OCI-LY7 (cell line): ENCODE results near the gene MIOX. TPM values are rescaled to one million over a fixed set of nuclear protein-coding genes. Genes with fewer than 3 reads are reported as not detected.

ENCODE experiments used
- BruUV-seq: library from RNA; stranded (reverse); fragments of 400-500 nt; replicated peaks from 2 replicates; lab custom pipeline; 2021; lab: Mats Ljungman, UMichigan
- CTCF ChIA-PET: fragments of 300-600 bp; sonication (Branson Sonifier 250); formaldehyde crosslinking; loops from one replicate; lab custom pipeline; 2022; ENCODE audit warnings: antibody characterized with exemption; ENCODE audit not compliant: unreplicated experiment; lab: Charles Lee
- POLR2A ChIA-PET: fragments of 300-600 bp; sonication (Branson Sonifier 250); formaldehyde crosslinking; loops from one replicate; lab custom pipeline; 2022; ENCODE audit warnings: antibody characterized with exemption; lab: Charles Lee
- DNase-seq: peaks from one replicate; pipeline ENCODE4 v3.0.0-alpha.2; 2015; ENCODE audit warnings: low spot score
- H2AFZ ChIP-seq: fragments of 200-600 bp; sonication (generic), shearing (Covaris generic); 2 replicates; pipeline ENCODE4 v1.6.1; 2014; ENCODE audit warnings: mild to moderate bottlenecking, antibody characterized with exemption, low read length, moderate library complexity
- H3K27ac ChIP-seq: fragments of 200-600 bp; sonication (generic); 2 replicates; pipeline ENCODE4 v1.5.1; 2014; ENCODE audit warnings: mixed run types, low read depth, mild to moderate bottlenecking, moderate library complexity, low read length, inconsistent platforms; ENCODE audit not compliant: poor library complexity, severe bottlenecking
- H3K36me3 ChIP-seq: fragments of 200-600 bp; sonication (generic); 2 replicates; pipeline ENCODE4 v1.6.1; 2014; ENCODE audit warnings: mild to moderate bottlenecking, antibody characterized with exemption, low read length, moderate library complexity, mixed read lengths; ENCODE audit not compliant: insufficient read depth
- H3K4me1 ChIP-seq: fragments of 200-600 bp; sonication (generic); 2 replicates; pipeline ENCODE4 v1.5.1; 2014; ENCODE audit warnings: mild to moderate bottlenecking, low read length; ENCODE audit not compliant: insufficient read depth, poor library complexity, severe bottlenecking
- H3K4me2 ChIP-seq: fragments of 200-600 bp; sonication (generic); 2 replicates; pipeline ENCODE4 v1.6.1; 2014; ENCODE audit warnings: mild to moderate bottlenecking, low read length
- H3K4me3 ChIP-seq: fragments of 200-600 bp; sonication (generic); 2 replicates; pipeline ENCODE4 v1.5.1; 2014; ENCODE audit warnings: mild to moderate bottlenecking, low read depth, low read length; ENCODE audit not compliant: poor library complexity, severe bottlenecking
- H3K79me2 ChIP-seq: fragments of 200-600 bp; sonication (generic); 2 replicates; pipeline ENCODE4 v1.6.1; 2016; ENCODE audit warnings: low read depth, mild to moderate bottlenecking, low read length, moderate library complexity, mixed read lengths; ENCODE audit not compliant: insufficient read depth
- H3K9me2 ChIP-seq: fragments of 200-600 bp; sonication (generic); 2 replicates; pipeline ENCODE4 v1.6.1; 2016; ENCODE audit warnings: mild to moderate bottlenecking, low read length, mixed read lengths; ENCODE audit not compliant: insufficient read depth
- H3K9me3 ChIP-seq: fragments of 200-600 bp; sonication (generic); 2 replicates; pipeline ENCODE4 v1.6.1; 2014; ENCODE audit warnings: mild to moderate bottlenecking, mixed run types, low read length, mixed read lengths
- H4K20me1 ChIP-seq: fragments of 200-600 bp; sonication (generic); 2 replicates; pipeline ENCODE4 v1.6.1; 2014; ENCODE audit warnings: mild to moderate bottlenecking, antibody characterized with exemption, low read length, moderate library complexity, mixed read lengths; ENCODE audit not compliant: insufficient read depth
- CTCF ChIP-seq: fragments of 200-600 bp; sonication (generic); conservative IDR thresholded peaks from 2 replicates; pipeline ENCODE4 v1.5.1; 2014; ENCODE audit warnings: mild to moderate bottlenecking, antibody characterized with exemption, low read length, moderate library complexity, mixed read lengths
- EZH2phosphoT487 ChIP-seq: fragments of 200-600 bp; sonication (generic); IDR thresholded peaks from 2 replicates; pipeline ENCODE4 v1.6.1; 2018; ENCODE audit warnings: low read depth, borderline replicate concordance, mild to moderate bottlenecking, mixed run types, antibody characterized with exemption, low read length, moderate library complexity, mixed read lengths
- intact Hi-C: fragments of 100-400 bp; cut with micrococcal nuclease; formaldehyde crosslinking; loops from one replicate; pipeline ENCODE4 v1.10.0; 2022; ENCODE audit not compliant: unreplicated experiment
- total RNA-seq, 2 experiments: library from RNA; depleted of rRNA in 1 of 2; stranded (reverse); fragments of >200 nt in 1 of 2; shearing (Covaris generic) in 1 of 2; gene quantifications; 2 replicates each; pipeline ENCODE4 v1.2.3, GENCODE V29; 2014 to 2022

The MIOX gene
- total RNA-seq, 2 experiments from 2014 or later, result 0.53 TPM; not detected in 1

DNA sequence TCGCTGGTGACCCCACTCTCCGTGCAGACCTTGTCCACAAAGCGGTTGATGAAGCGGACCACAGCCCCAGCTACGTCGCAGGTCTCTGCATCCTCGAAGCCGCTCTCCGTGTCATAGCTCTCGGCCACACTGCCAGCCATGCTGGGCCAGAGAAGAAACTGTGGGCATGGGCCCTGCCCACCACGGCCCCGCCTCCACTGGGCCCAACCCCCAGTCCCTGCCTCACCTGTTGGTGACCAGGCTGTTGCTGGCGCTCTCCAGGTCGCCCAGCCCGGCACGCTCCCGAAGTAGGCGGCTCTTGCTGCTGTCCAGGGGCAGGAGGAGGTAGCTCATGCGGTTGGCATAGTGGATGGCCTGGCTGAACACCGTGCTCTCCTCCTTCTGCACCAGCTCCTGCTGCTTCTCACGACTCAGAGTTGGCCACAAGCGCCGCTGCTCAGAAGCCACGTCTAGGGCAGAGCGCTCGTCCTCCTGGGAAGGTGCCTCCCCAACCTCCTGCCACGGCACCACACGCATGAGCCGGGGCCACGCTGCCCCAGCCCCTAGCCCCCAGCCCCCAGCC is 24.6 kb upstream of the MIOX start:
- DNase-seq, result no peak
- intact Hi-C loops, result no loop called here
- TSS peak; percentile 41 for BruUV-seq
- peaks cover 5% of the 10 kb centered on the region; the same call in 1 of the 2 replicates for H3K79me2 ChIP-seq
- CTCF ChIA-PET, result no interaction called here
- no peak overlapping the region for H3K27ac ChIP-seq
- POLR2A ChIA-PET, result interaction anchor here (0.6 kb wide), 1 partner anchor 17 kb away, joined by 5 read pairs; no protein-coding TSS in a partner anchor
- no peaks in the 10 kb centered on the region for H3K9me2 ChIP-seq
- no peak overlapping the region for H3K4me3 ChIP-seq
- no peak for TF ChIP-seq EZH2phosphoT487
- TF ChIP-seq CTCF, result no peak
- H2AFZ ChIP-seq, result no peak overlapping the region
- H3K4me2 ChIP-seq, result no peak overlapping the region
- H4K20me1 ChIP-seq, result no peaks in the 10 kb centered on the region
- H3K36me3 ChIP-seq, result peaks cover 98% of the 10 kb centered on the region
- H3K9me3 ChIP-seq, result no peaks in the 10 kb centered on the region
- peaks cover 4% of the 10 kb centered on the region for H3K4me1 ChIP-seq

- peaks cover 100% of the 10 kb centered on the region for H3K36me3 ChIP-seq
- ChIA-PET CTCF (no interaction called here), POLR2A (no interaction called here)
- no TSS peak for BruUV-seq
- H3K4me2 ChIP-seq, result no peak overlapping the region
- H3K4me3 ChIP-seq, result no peak overlapping the region
- no peaks in the 10 kb centered on the region for H4K20me1 ChIP-seq
- intact Hi-C loops, result no loop called here
- no peak for DNase-seq
- peaks cover 17% of the 10 kb centered on the region for H3K4me1 ChIP-seq
- H3K27ac ChIP-seq, result no peak overlapping the region
- H3K79me2 ChIP-seq, result peaks cover 18% of the 10 kb centered on the region
- no peaks in the 10 kb centered on the region for H3K9me2 ChIP-seq
- TF ChIP-seq CTCF (no peak), EZH2phosphoT487 (no peak)
- no peak overlapping the region for H2AFZ ChIP-seq
- H3K9me3 ChIP-seq, result no peaks in the 10 kb centered on the region
Observed at GRCh38 chr22:50463188-50463900, 23.3 kb upstream of the MIOX start.

DNA sequence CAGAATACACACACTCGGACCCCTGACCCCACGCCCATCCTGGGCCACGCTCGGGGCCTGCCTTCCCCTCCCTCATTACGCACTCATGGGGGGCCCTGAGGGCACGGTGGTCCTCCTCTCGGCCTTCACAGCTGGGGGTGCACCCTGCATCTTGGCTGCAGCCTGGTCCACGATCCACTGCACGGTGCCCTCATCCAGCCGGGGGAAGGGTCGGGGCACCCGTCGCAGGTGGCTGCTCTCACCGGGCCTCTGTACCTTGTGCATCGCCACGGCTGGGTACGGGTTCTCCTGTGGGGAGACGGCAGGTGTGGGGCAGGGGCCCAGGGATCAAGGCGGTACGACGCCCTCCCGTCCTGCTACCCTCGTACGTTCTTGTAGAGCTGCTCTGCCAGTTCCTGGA is 22.2 kb upstream of the MIOX start:
- Histone ChIP-seq H3K9me2 (no peaks in the 10 kb centered on the region), H3K4me3 (no peak overlapping the region), H3K4me2 (no peak overlapping the region), H3K9me3 (no peaks in the 10 kb centered on the region), H4K20me1 (no peaks in the 10 kb centered on the region), H2AFZ (no peak overlapping the region), H3K27ac (no peak overlapping the region), H3K79me2 (peaks cover 28% of the 10 kb centered on the region), H3K4me1 (peaks cover 27% of the 10 kb centered on the region), H3K36me3 (peaks cover 93% of the 10 kb centered on the region)
- POLR2A ChIA-PET, result no interaction called here
- intact Hi-C loops, result no loop called here
- DNase-seq, result no peak
- BruUV-seq, result no TSS peak
- CTCF ChIA-PET, result no interaction called here
- TF ChIP-seq EZH2phosphoT487, result no peak
- no peak for TF ChIP-seq CTCF
